Panc1 (cell line): ENCODE data around the gene GREB1. TPM values are rescaled to one million over a fixed set of nuclear protein-coding genes. Genes with fewer than 3 reads are reported as not detected.

Source experiments
- ATAC-seq: fragments of 200-7000 bp; cut with Tn5 transposase; 2 replicates; pipeline ENCODE4 v1.9.1; 2020; ENCODE audit warnings: mild to moderate bottlenecking, moderate library complexity
- BruUV-seq: library from RNA; stranded (reverse); fragments of 400-500 nt; replicated peaks from 2 replicates; lab custom pipeline; 2021; lab: Mats Ljungman, UMichigan
- CTCF ChIA-PET: fragments of 300-600 bp; sonication (Branson Sonifier 250); formaldehyde crosslinking; loops from one replicate; lab custom pipeline; 2022; ENCODE audit warnings: antibody characterized with exemption; lab: Charles Lee
- POLR2A ChIA-PET: fragments of 300-600 bp; sonication (Branson Sonifier 250); formaldehyde crosslinking; loops from one replicate; lab custom pipeline; 2022; ENCODE audit warnings: antibody characterized with exemption; lab: Charles Lee
- DNase-seq: peaks from one replicate; pipeline ENCODE4 v3.0.0-alpha.2; 2010; ENCODE audit warnings: low read depth, low spot score
- H3K27ac ChIP-seq: 2 replicates; pipeline ENCODE4 v1.5.1; 2011; ENCODE audit warnings: mild to moderate bottlenecking, low read length, inconsistent platforms
- H3K27me3 ChIP-seq: fragments of 200-500 bp; sonication (Bioruptor generic); 2 replicates; pipeline ENCODE4 v1.6.0; 2014; ENCODE audit warnings: low read length, inconsistent platforms; ENCODE audit not compliant: control insufficient read depth, insufficient read depth
- H3K36me3 ChIP-seq: fragments of 200-500 bp; sonication (Bioruptor generic); 2 replicates; pipeline ENCODE4 v1.5.1; 2014; ENCODE audit warnings: inconsistent platforms, mild to moderate bottlenecking, low read length, moderate library complexity; ENCODE audit not compliant: control insufficient read depth, insufficient read depth
- H3K4me1 ChIP-seq: 2 replicates; pipeline ENCODE4 v1.5.1; 2011; ENCODE audit warnings: inconsistent platforms, mild to moderate bottlenecking, low read length, moderate library complexity; ENCODE audit not compliant: control insufficient read depth, insufficient read depth
- H3K4me3 ChIP-seq, 2 experiments: 2 replicates each; pipeline ENCODE4 v1.5.1; 2011 to 2012; ENCODE audit warnings: low read depth in 2 of 2, low read length in 2 of 2, mild to moderate bottlenecking in 2 of 2, inconsistent platforms in 1 of 2, moderate library complexity in 1 of 2
- H3K9me3 ChIP-seq: fragments of 200-500 bp; sonication (Bioruptor generic); 2 replicates; pipeline ENCODE4 v1.5.1; 2014; ENCODE audit warnings: low read depth, mild to moderate bottlenecking, inconsistent platforms, low read length, moderate library complexity; ENCODE audit not compliant: control insufficient read depth, insufficient read depth
- POLR2AphosphoS5 ChIP-seq: IDR thresholded peaks from 2 replicates; pipeline ENCODE4 v1.6.1; 2012; ENCODE audit warnings: mild to moderate bottlenecking, low read depth, low read length, moderate library complexity
- SIN3A ChIP-seq: IDR thresholded peaks from 2 replicates; pipeline ENCODE4 v1.6.1; 2012; ENCODE audit warnings: low read depth, mild to moderate bottlenecking, low read length, moderate library complexity, borderline replicate concordance; ENCODE audit not compliant: insufficient read depth
- TCF7L2 ChIP-seq: IDR thresholded peaks from 2 replicates; pipeline ENCODE4 v1.6.1; 2011; ENCODE audit warnings: mild to moderate bottlenecking, low read depth, low read length, inconsistent platforms
- in situ Hi-C: cut with HindIII; loops from 2 replicates; pipeline ENCODE4 v1.10.0; 2016; ENCODE audit warnings: low sequenced_read_pairs, low pct_unique_long_range_greater_than_20kb
- intact Hi-C: fragments of 100-400 bp; cut with micrococcal nuclease; formaldehyde crosslinking; loops from one replicate; pipeline ENCODE4 v1.10.0; 2022; ENCODE audit not compliant: unreplicated experiment
- total RNA-seq: library from RNA; stranded (reverse); gene quantifications from one replicate; pipeline ENCODE4 v1.2.1, GENCODE V29; 2021; ENCODE audit not compliant: unreplicated experiment
- TF ChIP-seq, protein P1 (sequence below): fragments of 450-650 bp; IDR thresholded peaks from 2 replicates; pipeline ENCODE4 v1.5.1; 2017; ENCODE audit warnings: mild to moderate bottlenecking
- TF ChIP-seq, protein P2 (sequence below), 2 experiments: IDR thresholded peaks; 2 replicates each; pipeline ENCODE4 v1.6.1; 2011 to 2012; ENCODE audit warnings: low read depth in 2 of 2, control low read depth in 1 of 2, low read length in 1 of 2, mild to moderate bottlenecking in 1 of 2, moderate library complexity in 1 of 2; ENCODE audit not compliant: insufficient read depth in 1 of 2

GREB1 gene
- total RNA-seq, 1 experiment from 2014 or later, result 0.90 TPM

DNA sequence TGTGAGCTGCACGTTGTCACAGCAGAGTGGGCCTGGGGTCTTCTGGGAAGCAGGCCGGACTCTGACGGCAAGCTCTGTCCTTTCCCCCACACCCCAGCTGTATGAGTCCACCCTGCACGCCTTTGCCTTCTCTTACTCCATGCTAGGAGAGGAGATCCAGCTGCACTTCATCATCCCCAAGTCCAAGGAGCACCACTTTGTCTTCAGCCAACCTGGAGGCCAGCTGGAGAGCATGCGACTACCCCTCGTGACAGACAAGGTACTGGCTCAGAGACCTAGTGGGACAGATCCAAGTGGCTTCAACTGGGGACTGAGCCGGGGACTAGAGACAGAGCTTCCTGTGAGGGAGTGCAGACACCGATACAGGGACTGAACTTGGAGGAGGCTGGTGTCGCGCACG lies 96.0 kb downstream of the GREB1 start:
- Histone ChIP-seq H3K9me3 (no peaks in the 10 kb centered on the region), H3K36me3 (no peaks in the 10 kb centered on the region), H3K4me3 (no peak overlapping the region), H3K27me3 (no peaks in the 10 kb centered on the region), H3K4me1 (no peaks in the 10 kb centered on the region), H3K27ac (no peak overlapping the region)
- intact Hi-C loops, result no loop called here
- ATAC-seq, result no peak
- no peak for DNase-seq
- CTCF ChIA-PET, result no interaction called here
- in situ Hi-C loops, result no loop called here
- POLR2A ChIA-PET, result no interaction called here
- TF ChIP-seq TCF7L2, result no peak
- TF ChIP-seq SIN3A, result no peak
- TF ChIP-seq POLR2AphosphoS5, result no peak
- TF ChIP-seq, protein P1, sequence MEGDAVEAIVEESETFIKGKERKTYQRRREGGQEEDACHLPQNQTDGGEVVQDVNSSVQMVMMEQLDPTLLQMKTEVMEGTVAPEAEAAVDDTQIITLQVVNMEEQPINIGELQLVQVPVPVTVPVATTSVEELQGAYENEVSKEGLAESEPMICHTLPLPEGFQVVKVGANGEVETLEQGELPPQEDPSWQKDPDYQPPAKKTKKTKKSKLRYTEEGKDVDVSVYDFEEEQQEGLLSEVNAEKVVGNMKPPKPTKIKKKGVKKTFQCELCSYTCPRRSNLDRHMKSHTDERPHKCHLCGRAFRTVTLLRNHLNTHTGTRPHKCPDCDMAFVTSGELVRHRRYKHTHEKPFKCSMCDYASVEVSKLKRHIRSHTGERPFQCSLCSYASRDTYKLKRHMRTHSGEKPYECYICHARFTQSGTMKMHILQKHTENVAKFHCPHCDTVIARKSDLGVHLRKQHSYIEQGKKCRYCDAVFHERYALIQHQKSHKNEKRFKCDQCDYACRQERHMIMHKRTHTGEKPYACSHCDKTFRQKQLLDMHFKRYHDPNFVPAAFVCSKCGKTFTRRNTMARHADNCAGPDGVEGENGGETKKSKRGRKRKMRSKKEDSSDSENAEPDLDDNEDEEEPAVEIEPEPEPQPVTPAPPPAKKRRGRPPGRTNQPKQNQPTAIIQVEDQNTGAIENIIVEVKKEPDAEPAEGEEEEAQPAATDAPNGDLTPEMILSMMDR, result no peak
- TF ChIP-seq, protein P2, sequence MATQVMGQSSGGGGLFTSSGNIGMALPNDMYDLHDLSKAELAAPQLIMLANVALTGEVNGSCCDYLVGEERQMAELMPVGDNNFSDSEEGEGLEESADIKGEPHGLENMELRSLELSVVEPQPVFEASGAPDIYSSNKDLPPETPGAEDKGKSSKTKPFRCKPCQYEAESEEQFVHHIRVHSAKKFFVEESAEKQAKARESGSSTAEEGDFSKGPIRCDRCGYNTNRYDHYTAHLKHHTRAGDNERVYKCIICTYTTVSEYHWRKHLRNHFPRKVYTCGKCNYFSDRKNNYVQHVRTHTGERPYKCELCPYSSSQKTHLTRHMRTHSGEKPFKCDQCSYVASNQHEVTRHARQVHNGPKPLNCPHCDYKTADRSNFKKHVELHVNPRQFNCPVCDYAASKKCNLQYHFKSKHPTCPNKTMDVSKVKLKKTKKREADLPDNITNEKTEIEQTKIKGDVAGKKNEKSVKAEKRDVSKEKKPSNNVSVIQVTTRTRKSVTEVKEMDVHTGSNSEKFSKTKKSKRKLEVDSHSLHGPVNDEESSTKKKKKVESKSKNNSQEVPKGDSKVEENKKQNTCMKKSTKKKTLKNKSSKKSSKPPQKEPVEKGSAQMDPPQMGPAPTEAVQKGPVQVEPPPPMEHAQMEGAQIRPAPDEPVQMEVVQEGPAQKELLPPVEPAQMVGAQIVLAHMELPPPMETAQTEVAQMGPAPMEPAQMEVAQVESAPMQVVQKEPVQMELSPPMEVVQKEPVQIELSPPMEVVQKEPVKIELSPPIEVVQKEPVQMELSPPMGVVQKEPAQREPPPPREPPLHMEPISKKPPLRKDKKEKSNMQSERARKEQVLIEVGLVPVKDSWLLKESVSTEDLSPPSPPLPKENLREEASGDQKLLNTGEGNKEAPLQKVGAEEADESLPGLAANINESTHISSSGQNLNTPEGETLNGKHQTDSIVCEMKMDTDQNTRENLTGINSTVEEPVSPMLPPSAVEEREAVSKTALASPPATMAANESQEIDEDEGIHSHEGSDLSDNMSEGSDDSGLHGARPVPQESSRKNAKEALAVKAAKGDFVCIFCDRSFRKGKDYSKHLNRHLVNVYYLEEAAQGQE (IDR thresholded peaks at IDR 0.05; ENCODE audit: insufficient read depth in 1 of 2, low read depth in 2 of 2, low read length in 1 of 2), result no peak
- BruUV-seq, result no TSS peak

DNA sequence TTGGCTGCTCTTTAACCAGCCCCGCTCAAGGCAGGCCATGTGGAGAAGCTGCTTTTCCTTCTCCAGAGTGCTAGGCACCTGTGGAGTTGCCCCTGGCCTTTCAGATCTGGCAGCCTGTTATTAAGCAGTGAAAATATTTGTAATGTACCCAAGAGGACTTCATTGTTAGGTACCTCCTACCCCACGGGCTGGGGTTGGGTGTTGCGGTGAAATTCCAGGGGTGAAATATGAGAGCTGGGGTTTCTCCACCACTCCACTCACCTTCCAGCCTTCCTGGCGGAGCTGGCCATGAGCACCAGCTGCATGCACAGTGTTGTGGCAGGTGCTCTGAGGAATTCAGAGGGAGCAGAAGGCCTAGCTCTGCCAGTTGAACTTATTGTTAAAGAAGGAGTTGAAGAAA lies 97.0 kb downstream of the GREB1 start:
- DNase-seq (no peak), ATAC-seq (no peak)
- H3K27me3 ChIP-seq, result no peaks in the 10 kb centered on the region
- H3K4me1 ChIP-seq, result no peaks in the 10 kb centered on the region
- H3K4me3 ChIP-seq, result no peak overlapping the region
- ChIA-PET CTCF (interaction anchor here (0.6 kb wide), 1 partner anchor 819 kb away, joined by 6 read pairs; no protein-coding TSS in a partner anchor), POLR2A (no interaction called here)
- TF ChIP-seq POLR2AphosphoS5 (no peak), TCF7L2 (no peak), SIN3A (no peak)
- TF ChIP-seq, protein P2 (IDR thresholded peaks at IDR 0.05; ENCODE audit: insufficient read depth in 1 of 2, low read depth in 2 of 2, low read length in 1 of 2), result no peak
- TF ChIP-seq, protein P1, result no peak
- intact Hi-C loops, result no loop called here
- H3K9me3 ChIP-seq, result no peaks in the 10 kb centered on the region
- no peaks in the 10 kb centered on the region for H3K36me3 ChIP-seq
- in situ Hi-C loops, result no loop called here
- BruUV-seq, result no TSS peak
- no peak overlapping the region for H3K27ac ChIP-seq
